Astrocyte of the spinal cord (primary cell): ENCODE data around the gene TRMT1.
A peak's percentile ranks its signal among the peaks of the same experiment; 100 is the strongest.

Source experiments
- DNase-seq: peaks from one replicate; pipeline ENCODE4 v3.0.0; 2011; ENCODE audit warnings: low read depth, low spot score
- H3K4me3 ChIP-seq: 2 replicates; pipeline ENCODE4 v1.5.1; 2011; ENCODE audit warnings: low read depth, mild to moderate bottlenecking, low read length, moderate library complexity
- CTCF ChIP-seq: IDR thresholded peaks from 2 replicates; pipeline ENCODE4 v1.5.1; 2012; ENCODE audit warnings: low read depth, mild to moderate bottlenecking, low read length, inconsistent platforms
- in situ Hi-C: cut with HindIII; loops from 2 replicates; pipeline ENCODE4 v1.10.0; 2017; ENCODE audit warnings: low sequenced_read_pairs

The TRMT1 gene

GRCh38 chr19:13089139-13089856, 27.2 kb downstream of the TRMT1 start:
- TF ChIP-seq CTCF: peak; percentile 41
- in situ Hi-C loops: no loop called here
- no peak for DNase-seq
- no peak overlapping the region for H3K4me3 ChIP-seq

GRCh38 chr19:13087795-13088537, 28.6 kb downstream of the TRMT1 start:
- in situ Hi-C loops: no loop called here
- no peak overlapping the region for H3K4me3 ChIP-seq
- TF ChIP-seq CTCF: no peak

GRCh38 chr19:13087295-13087694, 29.2 kb downstream of the TRMT1 start:
- H3K4me3 ChIP-seq: no peak overlapping the region
- in situ Hi-C loops: no loop called here
- DNase-seq: no peak
- no peak for TF ChIP-seq CTCF

More at GRCh38 chr19:13087795-13088537, 28.6 kb downstream of the TRMT1 start:
- no peak for DNase-seq

- TF ChIP-seq CTCF: no peak
Measured at GRCh38 chr19:13086341-13086740, 30.2 kb downstream of the TRMT1 start.

GRCh38 chr19:13085666-13086065, 30.9 kb downstream of the TRMT1 start:
- H3K4me3 ChIP-seq: no peak overlapping the region
- no peak for TF ChIP-seq CTCF
- no peak for DNase-seq
- in situ Hi-C loops: no loop called here

More at GRCh38 chr19:13086341-13086740, 30.2 kb downstream of the TRMT1 start:
- no peak overlapping the region for H3K4me3 ChIP-seq
- no peak for DNase-seq
- in situ Hi-C loops: no loop called here

GRCh38 chr19:13083627-13084026, 32.9 kb downstream of the TRMT1 start:
- TF ChIP-seq CTCF: no peak
- in situ Hi-C loops: no loop called here
- DNase-seq: peak; percentile 52
- no peak overlapping the region for H3K4me3 ChIP-seq
